Measurements from ENCODE around the gene MARK4. TPM values are rescaled to one million over a fixed set of nuclear protein-coding genes. Genes with fewer than 3 reads are reported as not detected.

The MARK4 gene
- total and polyA plus RNA-seq, 5 donors from 2014 or later: 0.38 to 61.0 (median 1.1) TPM

DNA sequence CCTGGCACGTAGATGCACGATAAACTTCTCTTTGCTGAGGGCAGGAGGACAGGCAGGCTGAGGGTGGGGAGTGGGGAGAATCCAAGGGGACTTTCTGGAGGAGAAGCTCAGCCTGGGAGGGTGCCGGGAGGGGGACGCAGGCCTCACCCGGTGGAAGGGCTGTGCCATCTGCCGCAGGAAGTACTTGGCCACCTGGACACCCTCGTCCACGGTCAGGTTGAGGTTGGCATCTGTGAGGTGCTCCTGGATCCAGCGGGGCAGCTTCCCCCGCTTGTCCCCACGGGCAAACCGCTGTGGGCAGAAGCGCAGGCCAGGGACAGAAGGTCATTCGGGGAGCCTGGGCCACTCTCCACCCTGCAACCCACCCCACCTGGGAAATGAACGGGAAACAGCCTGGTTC, 101.0 kb downstream of the MARK4 start:
- ATAC-seq (ENCODE audit: low read depth in 2 of 2) (no peak), DNase-seq (no peak)
- no peaks in the 10 kb centered on the region for H3K9me3 Mint-ChIP-seq
- H3K27me3 Mint-ChIP-seq: no peaks in the 10 kb centered on the region
- Histone ChIP-seq H3K4me1 (ENCODE audit: control insufficient read depth, insufficient read depth, low read length, poor library complexity, severe bottlenecking) (no peaks in the 10 kb centered on the region), H3K4me3 (ENCODE audit: low read depth, low read length) (no peak overlapping the region), H3K36me3 (ENCODE audit: control insufficient read depth, insufficient read depth, low read length) (peaks cover 7% of the 10 kb centered on the region), H3K27ac (ENCODE audit: insufficient read depth, low read length, poor library complexity, severe bottlenecking) (no peak overlapping the region), H3K9me3 (ENCODE audit: control insufficient read depth in 2 of 2, low read length in 2 of 2) (no peaks in the 10 kb centered on the region), H3K27me3 (ENCODE audit: control insufficient read depth, insufficient read depth, low read length) (no peaks in the 10 kb centered on the region)
- H3K36me3 Mint-ChIP-seq: peaks cover 20% of the 10 kb centered on the region
- no peak overlapping the region for H3K4me3 Mint-ChIP-seq
- H3K27ac Mint-ChIP-seq: no peak overlapping the region
- H3K4me1 Mint-ChIP-seq: peaks cover 0 to 2% (median 0%) of the 10 kb centered on the region in 4 donors

DNA sequence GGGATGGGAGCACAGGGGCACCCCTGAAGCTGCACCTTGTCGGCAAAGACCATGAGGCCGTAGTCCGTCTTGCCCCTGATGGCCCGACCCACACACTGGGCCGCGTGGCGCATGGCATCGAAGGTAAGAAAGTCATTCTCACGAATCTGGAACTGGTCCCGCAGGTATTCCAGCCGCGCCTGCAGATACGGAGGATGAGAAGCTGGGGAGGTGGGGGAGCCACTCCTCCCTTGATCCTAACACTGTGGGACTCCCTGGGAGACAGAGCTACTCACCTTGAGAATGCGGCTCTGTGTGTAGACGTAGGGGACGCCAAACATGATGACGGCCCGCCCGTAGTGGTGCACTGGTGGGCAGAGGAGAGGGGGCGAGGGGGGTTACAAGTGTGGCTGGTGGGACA, 101.4 kb downstream of the MARK4 start:
- Mint-ChIP-seq H3K9me3 (no peaks in the 10 kb centered on the region), H3K36me3 (peaks cover 20% of the 10 kb centered on the region), H3K4me1 (peaks cover 0 to 2% (median 0%) of the 10 kb centered on the region in 4 donors), H3K4me3 (no peak overlapping the region), H3K27me3 (no peaks in the 10 kb centered on the region), H3K27ac (no peak overlapping the region)
- Histone ChIP-seq H3K4me3 (ENCODE audit: low read depth, low read length) (no peak overlapping the region), H3K27ac (ENCODE audit: insufficient read depth, low read length, poor library complexity, severe bottlenecking) (no peak overlapping the region), H3K4me1 (ENCODE audit: control insufficient read depth, insufficient read depth, low read length, poor library complexity, severe bottlenecking) (no peaks in the 10 kb centered on the region), H3K36me3 (ENCODE audit: control insufficient read depth, insufficient read depth, low read length) (peaks cover 7% of the 10 kb centered on the region), H3K9me3 (ENCODE audit: control insufficient read depth in 2 of 2, low read length in 2 of 2) (no peaks in the 10 kb centered on the region), H3K27me3 (ENCODE audit: control insufficient read depth, insufficient read depth, low read length) (no peaks in the 10 kb centered on the region)
- DNase-seq (no peak), ATAC-seq (ENCODE audit: low read depth in 2 of 2) (no peak)

DNA sequence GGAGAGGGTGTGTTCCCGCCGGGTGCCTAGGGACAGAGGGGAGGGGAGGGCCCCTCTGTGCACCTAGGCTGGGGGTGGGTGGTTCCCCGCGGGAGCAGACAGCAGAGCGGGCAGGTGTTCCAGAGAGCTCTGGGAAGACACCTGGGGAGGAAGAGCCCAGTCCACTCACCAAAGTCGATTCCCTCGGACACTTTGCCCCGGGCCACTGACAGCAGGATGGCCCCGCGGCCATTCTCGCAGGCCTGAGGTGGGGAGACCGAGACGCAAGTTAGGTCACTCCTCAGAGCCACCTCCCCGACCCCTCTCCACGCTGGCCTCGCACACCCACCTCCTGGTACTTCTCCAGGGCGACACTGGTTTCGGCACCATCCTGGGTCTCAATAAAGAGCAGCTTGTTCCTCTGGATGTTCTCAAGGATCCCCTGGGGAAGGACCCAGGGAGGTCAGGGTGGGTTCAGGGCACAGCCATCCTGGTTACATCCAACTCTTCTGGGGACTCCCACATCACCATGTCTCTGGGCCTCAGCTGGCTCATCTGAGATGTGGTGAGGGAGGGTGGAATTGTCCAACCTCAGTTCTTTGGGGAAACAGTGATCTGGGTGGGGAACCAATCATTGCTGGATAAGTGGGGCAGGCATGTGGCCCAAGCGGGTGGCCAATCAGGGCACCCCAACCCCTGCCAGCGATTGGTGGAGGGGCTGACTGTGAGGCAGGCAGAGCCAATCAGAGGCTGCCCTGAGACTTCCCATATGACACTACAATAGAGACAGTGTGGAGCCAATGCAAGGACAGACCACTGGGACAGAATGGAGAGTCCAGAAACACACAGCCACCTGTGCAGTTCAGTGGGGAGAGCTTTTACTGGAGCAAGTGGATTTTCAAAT, 102.1 kb downstream of the MARK4 start:
- H3K4me1 Mint-ChIP-seq: peaks cover 0 to 2% (median 0%) of the 10 kb centered on the region in 4 donors
- no peak for ATAC-seq (ENCODE audit: low read depth in 2 of 2)

DNA sequence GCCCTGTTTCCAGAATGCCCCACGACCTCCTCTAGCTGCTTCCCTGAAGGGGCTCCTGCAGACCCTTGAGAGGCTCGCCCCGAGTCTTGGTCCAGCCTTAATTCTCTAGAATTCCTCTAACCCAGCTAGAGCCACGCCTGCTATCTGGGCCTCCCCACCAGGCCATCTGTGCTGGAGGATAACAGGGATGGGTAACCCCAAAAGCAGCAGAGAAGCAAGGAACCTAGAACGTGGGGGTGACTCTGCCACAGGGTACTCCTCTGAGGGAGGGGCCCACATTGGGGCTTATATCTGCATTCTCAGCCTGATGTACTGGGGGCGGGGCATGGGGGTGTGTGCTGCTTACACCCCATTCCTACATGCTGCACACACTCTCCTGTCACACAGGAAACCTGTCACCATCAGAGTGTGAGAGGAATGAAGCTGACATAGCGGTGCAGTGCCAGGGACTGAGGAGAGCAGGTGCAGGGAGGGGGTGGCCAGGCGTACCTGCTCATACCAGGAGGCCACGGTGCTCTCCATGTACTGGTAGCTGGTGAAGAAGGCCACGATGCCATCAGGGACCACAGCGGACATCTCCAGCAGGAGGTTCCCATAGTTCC, 103.3 kb downstream of the MARK4 start:
- Histone ChIP-seq H3K36me3 (ENCODE audit: control insufficient read depth, insufficient read depth, low read length) (peaks cover 8% of the 10 kb centered on the region), H3K9me3 (ENCODE audit: control insufficient read depth in 2 of 2, low read length in 2 of 2) (no peaks in the 10 kb centered on the region), H3K27me3 (ENCODE audit: control insufficient read depth, insufficient read depth, low read length) (no peaks in the 10 kb centered on the region), H3K4me3 (ENCODE audit: low read depth, low read length) (no peak overlapping the region), H3K4me1 (ENCODE audit: control insufficient read depth, insufficient read depth, low read length, poor library complexity, severe bottlenecking) (no peaks in the 10 kb centered on the region), H3K27ac (ENCODE audit: insufficient read depth, low read length, poor library complexity, severe bottlenecking) (no peak overlapping the region)
- no peaks in the 10 kb centered on the region for H3K27me3 Mint-ChIP-seq
- H3K9me3 Mint-ChIP-seq: no peaks in the 10 kb centered on the region
- no peak overlapping the region for H3K27ac Mint-ChIP-seq
- H3K4me1 Mint-ChIP-seq: peaks cover 0 to 2% (median 0%) of the 10 kb centered on the region in 4 donors
- no peak overlapping the region for H3K4me3 Mint-ChIP-seq
- DNase-seq (no peak), ATAC-seq (ENCODE audit: low read depth in 2 of 2) (no peak)
- H3K36me3 Mint-ChIP-seq: peaks cover 27% of the 10 kb centered on the region

More for the DNA sequence above, 102.1 kb downstream of the MARK4 start:
- Histone ChIP-seq H3K27me3 (ENCODE audit: control insufficient read depth, insufficient read depth, low read length) (no peaks in the 10 kb centered on the region), H3K4me1 (ENCODE audit: control insufficient read depth, insufficient read depth, low read length, poor library complexity, severe bottlenecking) (no peaks in the 10 kb centered on the region), H3K36me3 (ENCODE audit: control insufficient read depth, insufficient read depth, low read length) (peaks cover 7% of the 10 kb centered on the region), H3K27ac (ENCODE audit: insufficient read depth, low read length, poor library complexity, severe bottlenecking) (no peak overlapping the region), H3K4me3 (ENCODE audit: low read depth, low read length) (no peak overlapping the region), H3K9me3 (ENCODE audit: control insufficient read depth in 2 of 2, low read length in 2 of 2) (no peaks in the 10 kb centered on the region)
- no peak for DNase-seq
- H3K27me3 Mint-ChIP-seq: no peaks in the 10 kb centered on the region
- no peak overlapping the region for H3K4me3 Mint-ChIP-seq
- peaks cover 21% of the 10 kb centered on the region for H3K36me3 Mint-ChIP-seq
- no peak overlapping the region for H3K27ac Mint-ChIP-seq
- no peaks in the 10 kb centered on the region for H3K9me3 Mint-ChIP-seq

Other genes with a start within 250 kb of the MARK4 start
- gene RELB, start 249.8 kb upstream of the MARK4 start, total RNA-seq: 107 TPM
- 10 to 100 TPM in 2 of 4 donors, 1 to 10 TPM in 2; 5.5 to 11.4 (median 10.2) TPM for gene RELB, start 249.8 kb upstream of the MARK4 start, polyA plus RNA-seq
- 189 TPM for gene CLASRP, start 212.2 kb upstream of the MARK4 start, total RNA-seq
- 1 to 10 TPM; 3.9 to 4.9 (median 4.3) TPM for gene CLASRP, start 212.2 kb upstream of the MARK4 start, polyA plus RNA-seq
- 3.0 TPM for gene ZNF296, start 174.8 kb upstream of the MARK4 start, total RNA-seq
- gene ZNF296, start 174.8 kb upstream of the MARK4 start, polyA plus RNA-seq: 1 to 10 TPM; 1.8 to 2.5 (median 2.0) TPM
- 6.6 TPM for gene GEMIN7, start 172.0 kb upstream of the MARK4 start, total RNA-seq
- 10 to 100 TPM; 64.6 to 93.1 (median 79.7) TPM for gene GEMIN7, start 172.0 kb upstream of the MARK4 start, polyA plus RNA-seq
- 17.4 TPM for gene PPP1R37, start 158.1 kb upstream of the MARK4 start, total RNA-seq
- 1 to 10 TPM in 1 of 4 donors, under 1 TPM in 3; 0.61 to 1.0 (median 0.65) TPM for gene PPP1R37, start 158.1 kb upstream of the MARK4 start, polyA plus RNA-seq
- 0.72 TPM for gene NKPD1, start 90.3 kb upstream of the MARK4 start, total RNA-seq
- gene NKPD1, start 90.3 kb upstream of the MARK4 start, polyA plus RNA-seq: under 1 TPM; 0.05 to 0.28 (median 0.15) TPM
- gene TRAPPC6A, start 73.0 kb upstream of the MARK4 start, total RNA-seq: 54.7 TPM
- 100 to 1,000 TPM; 161 to 182 (median 171) TPM for gene TRAPPC6A, start 73.0 kb upstream of the MARK4 start, polyA plus RNA-seq
- 22.9 TPM for gene BLOC1S3, start 72.5 kb upstream of the MARK4 start, total RNA-seq
- 10 to 100 TPM; 12.8 to 21.0 (median 17.4) TPM for gene BLOC1S3, start 72.5 kb upstream of the MARK4 start, polyA plus RNA-seq
- not detected for gene EXOC3L2, start 5.9 kb upstream of the MARK4 start, total RNA-seq
- gene EXOC3L2, start 5.9 kb upstream of the MARK4 start, polyA plus RNA-seq: not detected
- not detected for gene CKM, start 71.6 kb downstream of the MARK4 start, total RNA-seq
- not detected for gene CKM, start 71.6 kb downstream of the MARK4 start, polyA plus RNA-seq
- gene KLC3, start 89.5 kb downstream of the MARK4 start, total RNA-seq: 0.54 TPM
- not detected for gene KLC3, start 89.5 kb downstream of the MARK4 start, polyA plus RNA-seq
- 15.5 TPM for gene ERCC2, start 119.3 kb downstream of the MARK4 start, total RNA-seq
- gene ERCC2, start 119.3 kb downstream of the MARK4 start, polyA plus RNA-seq: 1 to 10 TPM; 4.4 to 7.5 (median 6.4) TPM
- 7.4 TPM for gene PPP1R13L, start 153.8 kb downstream of the MARK4 start, total RNA-seq
- under 1 TPM; 0.17 to 0.94 (median 0.57) TPM for gene PPP1R13L, start 153.8 kb downstream of the MARK4 start, polyA plus RNA-seq
- gene POLR1G, start 155.4 kb downstream of the MARK4 start, total RNA-seq: 2.1 TPM
- gene POLR1G, start 155.4 kb downstream of the MARK4 start, polyA plus RNA-seq: 1 to 10 TPM; 1.6 to 3.6 (median 2.4) TPM
- gene ERCC1, start 172.6 kb downstream of the MARK4 start, total RNA-seq: 30.5 TPM
- gene ERCC1, start 172.6 kb downstream of the MARK4 start, polyA plus RNA-seq: 10 to 100 TPM; 25.9 to 28.7 (median 26.3) TPM
- 731 TPM for gene FOSB, start 216.7 kb downstream of the MARK4 start, total RNA-seq
- 10 to 100 TPM in 2 of 4 donors, 1 to 10 TPM in 2; 5.2 to 12.7 (median 9.6) TPM for gene FOSB, start 216.7 kb downstream of the MARK4 start, polyA plus RNA-seq
- gene RTN2, start 245.8 kb downstream of the MARK4 start, total RNA-seq: 1.5 TPM
- gene RTN2, start 245.8 kb downstream of the MARK4 start, polyA plus RNA-seq: under 1 TPM; 0.09 to 0.88 (median 0.28) TPM
- 2.3 TPM for gene PPM1N, start 247.2 kb downstream of the MARK4 start, total RNA-seq
- gene PPM1N, start 247.2 kb downstream of the MARK4 start, polyA plus RNA-seq: 1 to 10 TPM; 2.5 to 6.7 (median 3.7) TPM

All from CD4-positive, CD25-positive, alpha-beta regulatory T cell (primary cell).